ENCODE results near the gene ARMC7.

The ARMC7 gene

DNA sequence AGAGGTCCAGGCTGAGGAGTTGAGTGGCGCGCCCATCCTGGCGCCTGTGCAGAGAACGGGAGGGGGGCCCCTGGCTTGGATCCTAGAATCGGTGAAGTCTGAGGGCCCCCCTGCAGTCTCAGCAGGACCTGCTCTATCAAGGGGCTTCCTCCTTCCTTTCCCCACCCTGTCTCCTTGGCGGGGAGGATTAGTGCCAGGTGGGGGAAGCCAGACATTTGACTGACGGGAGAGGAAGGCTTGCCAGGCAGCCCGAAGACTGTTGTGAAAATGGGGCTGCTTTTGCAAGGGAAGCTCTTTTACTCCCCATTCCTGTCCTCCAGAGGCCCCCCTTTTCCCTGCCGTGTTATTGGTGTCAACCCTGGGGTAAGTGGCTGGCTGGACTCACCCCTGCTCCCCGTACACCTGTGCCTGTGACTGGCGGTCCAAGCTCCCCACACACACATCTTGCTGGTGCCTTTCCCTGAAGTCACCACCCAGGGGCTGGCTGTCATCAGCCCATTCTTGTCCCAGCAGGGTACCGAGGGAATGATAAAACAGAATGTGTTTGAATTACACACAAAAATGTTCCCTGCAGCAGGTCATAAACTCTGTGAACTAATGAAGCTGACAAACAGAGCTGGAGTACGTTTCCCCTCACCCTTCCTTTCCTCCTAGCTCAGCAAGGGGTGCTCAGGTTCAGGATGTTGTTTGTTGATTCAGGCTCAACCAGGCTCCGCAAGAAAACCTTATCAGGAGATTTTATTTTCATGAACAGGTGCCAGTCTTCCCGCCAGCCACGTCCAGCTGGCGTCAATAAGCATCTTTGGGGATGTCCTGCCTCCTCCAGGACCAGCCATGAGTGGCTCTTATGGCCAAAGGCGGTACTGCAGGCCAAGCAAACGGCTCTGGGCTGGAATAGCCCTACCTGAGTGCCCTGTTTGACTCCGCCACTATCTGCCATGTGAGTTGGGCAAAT is 4.4 kb upstream of the ARMC7 start:
- no peak overlapping the region for H3K4me3 ChIP-seq (ENCODE audit: low read depth, low read length)
- TF ChIP-seq, protein P1, sequence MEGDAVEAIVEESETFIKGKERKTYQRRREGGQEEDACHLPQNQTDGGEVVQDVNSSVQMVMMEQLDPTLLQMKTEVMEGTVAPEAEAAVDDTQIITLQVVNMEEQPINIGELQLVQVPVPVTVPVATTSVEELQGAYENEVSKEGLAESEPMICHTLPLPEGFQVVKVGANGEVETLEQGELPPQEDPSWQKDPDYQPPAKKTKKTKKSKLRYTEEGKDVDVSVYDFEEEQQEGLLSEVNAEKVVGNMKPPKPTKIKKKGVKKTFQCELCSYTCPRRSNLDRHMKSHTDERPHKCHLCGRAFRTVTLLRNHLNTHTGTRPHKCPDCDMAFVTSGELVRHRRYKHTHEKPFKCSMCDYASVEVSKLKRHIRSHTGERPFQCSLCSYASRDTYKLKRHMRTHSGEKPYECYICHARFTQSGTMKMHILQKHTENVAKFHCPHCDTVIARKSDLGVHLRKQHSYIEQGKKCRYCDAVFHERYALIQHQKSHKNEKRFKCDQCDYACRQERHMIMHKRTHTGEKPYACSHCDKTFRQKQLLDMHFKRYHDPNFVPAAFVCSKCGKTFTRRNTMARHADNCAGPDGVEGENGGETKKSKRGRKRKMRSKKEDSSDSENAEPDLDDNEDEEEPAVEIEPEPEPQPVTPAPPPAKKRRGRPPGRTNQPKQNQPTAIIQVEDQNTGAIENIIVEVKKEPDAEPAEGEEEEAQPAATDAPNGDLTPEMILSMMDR (IDR thresholded peaks at IDR 0.05; ENCODE audit: low read depth, low read length): peak; percentile 93

DNA sequence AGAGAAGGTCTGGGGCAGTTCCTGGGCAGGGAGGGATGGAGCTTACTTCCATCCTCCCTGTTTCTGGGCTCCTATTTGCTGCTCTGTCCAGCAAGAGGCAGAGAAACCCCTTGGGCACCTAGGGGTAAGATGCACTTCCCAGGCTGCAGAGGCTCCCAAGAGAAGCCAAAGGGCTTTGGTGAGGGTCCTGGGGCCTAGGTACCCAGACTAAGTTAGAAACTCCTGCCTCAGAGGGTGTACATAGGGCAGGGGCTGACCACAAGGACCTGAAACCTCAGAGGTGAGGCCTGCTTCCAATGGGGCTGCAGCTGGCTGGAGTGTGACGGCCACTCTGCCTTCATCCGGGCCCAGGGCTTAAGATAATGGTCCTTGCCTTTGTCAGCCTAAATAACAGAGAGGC is 1.6 kb upstream of the ARMC7 start:
- TF ChIP-seq, protein P1 (IDR thresholded peaks at IDR 0.05; ENCODE audit: low read depth, low read length): no peak

GRCh38 chr17:75109046-75109406 is 743 bp upstream of the ARMC7 start:
- peak overlapping the region; percentile 79 for H3K4me3 ChIP-seq (ENCODE audit: low read depth, low read length)
- TF ChIP-seq, protein P1 (IDR thresholded peaks at IDR 0.05; ENCODE audit: low read depth, low read length): no peak

More for the DNA sequence above, 1.6 kb upstream of the ARMC7 start:
- no peak overlapping the region for H3K4me3 ChIP-seq (ENCODE audit: low read depth, low read length)

DNA sequence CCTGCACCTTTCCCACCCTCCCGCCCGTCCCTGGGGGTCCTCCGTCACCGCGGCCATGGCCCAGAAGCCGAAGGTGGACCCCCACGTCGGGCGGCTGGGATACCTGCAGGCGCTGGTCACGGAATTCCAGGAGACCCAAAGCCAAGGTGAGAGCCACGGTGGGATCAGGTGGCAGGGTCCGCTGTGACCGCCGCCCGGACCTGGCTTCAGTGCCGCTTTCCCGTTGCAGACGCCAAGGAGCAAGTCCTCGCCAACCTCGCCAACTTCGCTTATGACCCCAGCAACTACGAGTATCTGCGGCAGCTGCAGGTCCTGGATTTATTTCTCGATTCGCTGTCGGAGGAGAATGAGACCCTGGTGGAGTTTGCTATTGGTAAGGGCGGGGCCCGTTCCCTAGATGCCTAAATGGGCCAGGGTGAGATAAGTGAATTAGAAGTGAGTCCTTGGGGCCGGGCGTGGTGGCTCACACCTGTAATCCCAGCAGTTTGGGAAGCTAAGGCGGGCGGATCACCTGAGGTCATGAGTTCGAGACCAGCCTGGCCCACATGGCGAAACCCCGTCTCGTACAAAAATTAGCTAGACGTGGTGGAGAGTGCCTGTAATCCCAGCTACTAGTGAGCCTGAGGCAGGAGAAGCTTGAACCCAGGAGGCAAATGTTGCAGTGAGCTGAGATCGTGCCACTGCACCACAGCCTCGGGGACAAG is 617 bp downstream of the ARMC7 start:
- TF ChIP-seq, protein P1 (IDR thresholded peaks at IDR 0.05; ENCODE audit: low read depth, low read length): no peak
- H3K4me3 ChIP-seq (ENCODE audit: low read depth, low read length): peak overlapping the region; percentile 79

DNA sequence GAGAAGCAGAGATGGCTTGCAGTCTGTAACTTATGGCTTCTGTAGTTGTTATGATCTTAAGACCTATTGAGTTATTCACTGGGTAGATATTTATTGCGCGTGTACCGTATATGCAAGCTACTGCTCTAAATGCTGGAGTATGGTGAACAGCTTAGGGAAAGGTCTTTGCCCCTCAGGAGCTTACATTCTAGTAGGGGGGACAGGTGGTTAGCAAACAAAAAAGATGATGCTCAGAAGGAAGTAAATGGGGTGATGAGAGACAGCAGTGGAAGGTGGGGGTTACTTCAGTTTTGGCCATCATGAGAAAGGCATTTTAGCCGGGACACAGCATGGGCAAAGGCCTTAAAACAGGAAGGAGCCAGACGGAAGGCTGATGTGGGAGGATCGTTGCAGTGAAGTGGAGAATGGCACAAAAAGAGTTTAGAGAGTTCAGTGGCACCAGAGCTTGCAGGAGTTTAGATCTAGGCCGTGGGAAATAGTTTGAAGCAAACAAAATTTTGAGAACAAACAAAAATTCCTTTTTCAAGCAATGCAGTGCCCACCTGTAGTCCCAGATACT is 2.1 kb downstream of the ARMC7 start:
- TF ChIP-seq, protein P1 (IDR thresholded peaks at IDR 0.05; ENCODE audit: low read depth, low read length): no peak
- H3K4me3 ChIP-seq (ENCODE audit: low read depth, low read length): no peak overlapping the region

DNA sequence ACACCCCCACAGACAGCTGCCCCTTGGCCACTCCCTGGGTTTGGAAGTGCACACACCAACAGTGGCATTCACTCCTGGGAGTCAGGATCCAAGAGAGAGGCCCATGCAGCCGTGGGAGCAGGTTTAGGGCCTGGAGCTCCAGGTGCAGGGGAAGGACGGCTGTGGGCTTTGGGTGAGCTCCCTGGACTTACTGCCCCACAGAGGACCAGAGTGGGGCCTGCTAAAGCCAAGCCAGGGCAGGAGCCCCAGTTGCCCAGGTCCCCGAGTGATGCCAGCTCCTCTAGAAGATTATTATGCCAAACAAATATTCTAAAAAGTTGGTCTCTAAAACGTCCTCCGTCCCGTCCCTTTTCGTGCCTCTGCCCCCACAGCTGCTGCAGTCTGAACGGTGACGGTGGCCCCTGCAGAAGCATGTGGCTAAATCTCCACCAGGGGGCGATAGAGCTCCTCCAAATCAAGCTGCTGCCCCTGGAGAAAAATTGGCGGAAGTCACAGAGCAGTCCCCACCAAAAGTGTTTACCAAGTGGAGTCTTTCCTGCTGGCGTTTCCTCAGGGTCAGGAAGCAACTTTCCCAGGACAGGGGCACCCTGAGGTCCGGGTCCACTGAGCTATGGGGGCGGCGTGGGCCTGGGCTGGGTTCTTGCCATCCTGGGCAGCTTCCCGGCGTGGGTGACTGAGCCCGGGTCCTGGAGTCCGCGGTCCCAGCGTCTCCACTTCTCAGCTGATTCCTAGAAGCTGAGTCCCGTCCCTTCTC is 4.2 kb downstream of the ARMC7 start:
- TF ChIP-seq, protein P1 (IDR thresholded peaks at IDR 0.05; ENCODE audit: low read depth, low read length): peak; percentile 84
- peak overlapping the region; percentile 47 for H3K4me3 ChIP-seq (ENCODE audit: low read depth, low read length)

Data from WI38 (cell line).